GM12874 (cell line): ENCODE results near the gene C3orf70.

Source experiments
- CTCF ChIP-seq: IDR thresholded peaks from 2 replicates; pipeline ENCODE4 v1.5.1; 2011; ENCODE audit warnings: low read depth, mild to moderate bottlenecking, control low read depth, low read length, moderate library complexity; ENCODE audit not compliant: insufficient read depth

C3orf70 gene

GRCh38 chr3:185157347-185157746 is 4.5 kb upstream of the C3orf70 start:
- no peak for TF ChIP-seq CTCF

GRCh38 chr3:185155678-185156077 is 2.8 kb upstream of the C3orf70 start:
- TF ChIP-seq CTCF = no peak

- TF ChIP-seq CTCF = no peak
Observed at GRCh38 chr3:185153861-185154629, 1.2 kb upstream of the C3orf70 start.

GRCh38 chr3:185153171-185153771 is 411 bp upstream of the C3orf70 start:
- no peak for TF ChIP-seq CTCF

GRCh38 chr3:185151964-185152409 is 873 bp downstream of the C3orf70 start:
- no peak for TF ChIP-seq CTCF

- TF ChIP-seq CTCF = no peak
Observed at GRCh38 chr3:185151101-185151963, 1.5 kb downstream of the C3orf70 start.

GRCh38 chr3:185150561-185150960 is 2.3 kb downstream of the C3orf70 start:
- no peak for TF ChIP-seq CTCF
